GM18505 (cell line): Measurements from ENCODE around the gene RFNG.
A peak's percentile ranks its signal among the peaks of the same experiment; 100 is the strongest.

Source experiments
- ATAC-seq: cut with Tn5 transposase; IDR thresholded peaks from one replicate; pipeline ENCODE4 v1.9.1; 2021; ENCODE audit not compliant: unreplicated experiment
- POLR2A ChIP-seq: IDR thresholded peaks from 4 replicates; pipeline ENCODE4 v1.6.1; 2011; ENCODE audit warnings: borderline replicate concordance; ENCODE audit not compliant: insufficient read depth, insufficient read length; ENCODE audit errors: extremely low read depth

The RFNG gene

DNA sequence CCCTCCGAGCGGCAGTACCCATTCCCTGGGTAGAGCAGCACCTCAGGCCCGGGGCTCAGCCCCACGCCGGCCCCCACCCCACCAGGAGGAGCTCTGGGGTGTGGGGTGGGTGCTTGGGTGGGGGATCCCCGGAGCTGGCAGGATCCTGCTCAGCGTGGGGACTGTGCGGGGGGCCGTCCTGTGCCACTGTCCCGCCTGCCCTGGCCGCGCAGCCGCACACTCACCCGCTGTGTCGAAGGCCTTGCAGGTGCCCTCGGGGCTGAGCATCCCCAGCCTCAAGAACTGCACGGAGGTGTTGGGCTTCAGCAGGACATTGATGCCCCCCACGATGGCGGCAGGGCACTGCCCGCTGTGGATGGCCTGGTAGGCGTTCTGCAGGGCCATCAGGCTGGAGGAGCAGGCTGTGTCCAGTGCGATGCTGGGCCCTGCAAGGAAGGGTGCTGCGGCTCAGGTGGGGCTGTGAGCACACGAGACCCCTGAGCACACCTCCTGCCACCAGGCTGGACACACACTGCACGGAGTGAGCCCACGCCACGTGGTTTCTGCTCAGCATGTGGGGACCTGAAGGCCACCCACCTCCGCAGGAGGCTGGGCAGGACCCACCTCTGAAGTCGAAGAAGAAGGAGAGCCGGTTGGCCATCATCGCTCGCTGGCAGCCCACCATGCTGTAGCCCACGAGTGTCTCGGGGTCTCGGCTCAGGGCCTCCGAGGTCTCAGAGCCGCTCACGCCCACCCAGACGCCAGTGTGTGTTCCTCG, 41.6 kb upstream of the RFNG start:
- no peak for ATAC-seq
- TF ChIP-seq POLR2A = no peak

- no peak for ATAC-seq
- no peak for TF ChIP-seq POLR2A
Measured at GRCh38 chr17:82092628-82092994, 41.0 kb upstream of the RFNG start.

GRCh38 chr17:82092094-82092586, 40.5 kb upstream of the RFNG start:
- no peak for ATAC-seq
- TF ChIP-seq POLR2A = no peak

DNA sequence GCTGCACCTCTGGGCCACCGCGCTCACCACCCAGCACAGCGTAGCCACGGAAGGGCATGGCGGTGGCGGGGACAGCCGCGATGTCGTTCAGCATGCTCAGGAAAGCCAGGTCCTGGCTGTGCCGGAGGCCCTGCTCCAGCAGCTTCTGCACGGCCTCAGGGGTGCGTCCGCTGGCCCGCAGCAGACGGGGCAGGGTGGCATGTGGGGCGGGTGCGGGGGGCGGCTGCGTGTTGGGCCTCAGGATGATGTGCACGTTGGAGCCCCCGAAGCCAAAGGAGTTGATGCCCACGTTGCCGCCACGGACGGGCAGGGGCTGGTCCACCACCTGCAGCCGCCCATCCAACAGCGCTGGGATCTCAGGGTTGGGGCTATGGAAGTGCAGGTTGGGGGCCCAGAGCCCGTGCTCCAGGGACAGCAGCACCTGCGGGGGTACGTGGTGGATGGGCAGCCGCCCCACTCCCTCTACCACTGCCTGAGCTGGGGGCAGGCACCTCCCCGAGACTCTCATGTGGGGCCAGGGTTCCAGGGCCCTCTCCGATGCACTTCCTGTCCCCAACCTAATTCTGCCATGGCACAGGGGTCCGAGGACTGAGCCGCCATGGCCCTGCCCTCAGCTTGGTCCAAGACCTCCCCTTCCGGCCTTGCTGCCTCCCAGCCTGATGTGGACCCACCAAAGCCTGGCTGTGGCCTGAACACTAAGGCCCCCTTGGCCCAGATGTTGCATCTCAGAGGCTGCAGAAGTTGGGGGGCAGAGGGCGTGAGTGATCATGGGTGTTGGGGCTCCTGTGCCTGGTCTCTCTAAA, 39.9 kb upstream of the RFNG start:
- TF ChIP-seq POLR2A = no peak
- ATAC-seq = no peak

GRCh38 chr17:82090549-82091263, 39.1 kb upstream of the RFNG start:
- TF ChIP-seq POLR2A = no peak
- no peak for ATAC-seq

GRCh38 chr17:82089723-82090548, 38.3 kb upstream of the RFNG start:
- TF ChIP-seq POLR2A = peak; percentile 9
- no peak for ATAC-seq

DNA sequence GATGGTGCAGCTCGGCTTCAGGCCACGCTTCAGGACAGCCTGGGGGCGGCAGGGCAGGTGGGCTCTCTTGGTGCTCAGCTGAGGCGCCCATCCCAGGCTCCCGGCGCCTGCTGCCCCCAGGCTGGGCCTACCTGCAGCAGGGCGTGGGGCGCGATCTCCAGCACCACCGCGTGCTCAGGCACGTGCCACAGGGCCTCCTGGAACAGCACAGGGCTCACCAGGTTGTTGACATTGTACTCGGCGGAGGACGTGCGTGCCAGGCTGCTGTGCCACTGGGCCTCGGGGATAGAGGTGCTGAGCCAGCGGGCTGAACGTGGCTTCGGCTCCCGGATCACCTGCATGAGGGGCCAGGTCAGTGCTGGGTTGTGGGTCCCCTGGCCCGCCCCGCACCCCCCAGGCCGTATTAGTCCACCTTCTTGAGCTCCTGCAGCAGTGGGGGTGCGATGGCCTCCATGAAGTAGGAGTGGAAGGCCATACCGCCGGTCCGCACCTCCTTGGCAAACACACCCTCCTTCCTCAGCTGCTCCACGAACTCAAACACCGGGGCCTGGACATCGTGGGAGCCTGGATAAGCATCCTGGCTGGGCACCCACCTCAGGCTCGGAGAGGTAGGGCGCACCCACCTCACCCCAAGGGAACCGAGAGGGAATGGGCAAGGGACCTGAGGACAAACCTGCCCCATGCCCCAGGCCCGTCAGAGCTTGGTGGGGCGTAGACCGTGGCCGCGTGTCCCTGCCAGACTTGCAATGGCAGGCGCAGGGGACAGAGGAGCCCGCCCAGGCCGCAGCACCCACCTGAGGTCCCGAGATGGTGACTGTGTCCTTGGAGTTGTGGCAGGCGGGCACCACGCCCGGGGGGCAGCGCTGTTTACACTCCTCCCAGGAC, 37.5 kb upstream of the RFNG start:
- no peak for TF ChIP-seq POLR2A
- ATAC-seq = no peak

DNA sequence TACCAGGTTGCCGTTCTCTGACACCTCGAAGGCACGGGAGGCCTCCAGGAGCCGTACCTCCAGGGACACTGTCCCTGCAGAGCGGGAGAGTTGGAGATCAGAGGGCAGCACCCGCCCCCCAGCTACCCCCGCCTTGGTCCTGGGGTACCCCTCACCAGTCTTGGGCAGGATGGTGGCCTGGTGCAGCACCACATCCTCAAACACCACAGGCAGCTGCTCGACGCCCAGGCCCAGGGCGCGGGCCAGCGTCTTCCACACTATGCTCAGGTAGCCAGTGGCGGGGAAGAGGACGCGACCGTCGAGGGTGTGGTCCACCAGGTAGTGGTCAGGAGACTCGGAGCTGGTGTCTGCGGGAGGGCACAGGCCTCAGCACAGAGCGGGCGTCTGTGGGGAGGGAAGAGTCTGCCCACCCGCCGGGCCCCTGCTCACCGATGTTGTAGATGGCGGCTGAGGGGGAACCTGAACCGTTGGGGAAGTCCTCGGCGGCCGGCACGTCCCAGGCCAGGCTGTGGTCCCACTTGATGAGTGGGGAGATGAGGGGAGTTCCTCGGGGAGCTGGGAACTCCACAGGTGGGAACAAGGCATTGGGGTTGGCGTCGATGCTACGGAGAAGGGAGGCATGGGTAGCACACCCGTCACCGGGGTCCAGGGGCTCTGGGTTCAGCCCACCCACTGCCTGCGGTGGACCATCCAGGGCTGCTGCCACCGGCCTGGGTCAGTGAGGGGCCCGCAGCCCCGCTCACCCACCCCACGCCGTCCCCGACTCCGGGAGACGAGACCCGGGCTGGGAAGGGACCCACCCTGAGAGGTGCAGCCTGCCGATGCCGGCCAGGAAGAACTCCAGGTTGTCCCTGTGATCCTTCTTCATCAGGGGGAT, 36.6 kb upstream of the RFNG start:
- ATAC-seq = no peak
- no peak for TF ChIP-seq POLR2A

DNA sequence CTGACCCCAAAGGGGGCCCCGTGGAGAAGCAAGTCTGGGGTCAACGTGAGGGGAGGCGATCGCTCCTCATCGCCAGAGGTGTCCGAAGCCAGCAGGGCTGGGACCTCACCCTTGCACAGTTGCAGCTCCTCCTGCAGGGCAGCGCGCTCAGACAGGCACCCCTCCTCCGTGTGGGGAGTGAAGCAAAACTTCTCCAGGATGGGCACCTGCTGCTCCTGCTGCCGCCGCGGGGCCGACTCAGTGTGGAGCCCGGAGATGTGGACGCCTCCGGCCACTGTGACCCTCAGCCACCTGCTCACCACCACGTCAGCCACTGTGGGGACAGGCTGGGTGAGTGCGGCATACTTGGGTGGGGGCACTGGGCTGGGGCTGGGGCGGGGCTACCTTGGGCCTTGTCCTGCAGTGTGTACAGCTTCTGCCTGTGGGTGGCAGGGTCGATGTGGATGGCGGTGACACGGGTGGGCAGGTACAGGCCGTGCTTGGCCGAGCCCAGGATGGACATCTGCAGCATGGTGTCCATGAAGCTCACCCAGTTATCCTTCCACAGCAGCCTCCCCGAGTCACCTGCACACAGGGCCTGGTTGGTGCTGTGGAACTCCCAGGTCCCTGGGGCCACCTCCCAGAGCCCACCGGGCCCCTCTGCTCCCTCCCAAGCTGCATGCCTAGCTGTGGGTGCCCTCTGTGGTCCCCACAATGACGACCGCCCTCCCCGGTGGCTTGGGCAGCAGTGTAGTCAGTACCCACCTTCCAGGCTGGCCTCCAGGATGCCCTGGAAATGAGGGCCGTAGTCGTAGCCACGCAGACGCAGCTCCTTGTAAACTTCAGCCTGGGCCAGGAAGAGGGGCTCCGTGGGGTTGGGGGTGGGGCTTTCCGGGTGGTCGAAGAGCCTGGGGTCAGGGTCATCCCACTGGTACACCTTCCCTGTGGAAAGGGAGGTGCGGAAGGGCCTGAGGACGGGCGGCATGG, 35.6 kb upstream of the RFNG start:
- no peak for ATAC-seq
- TF ChIP-seq POLR2A = no peak
